Measurements from ENCODE around the gene C15orf62.
A peak's percentile ranks its signal among the peaks of the same experiment; 100 is the strongest.

The C15orf62 gene

GRCh38 chr15:40773902-40774301 lies 4.1 kb downstream of the C15orf62 start:
- H3K4me3 ChIP-seq, result no peak overlapping the region
- no peak overlapping the region for H3K27ac ChIP-seq

DNA sequence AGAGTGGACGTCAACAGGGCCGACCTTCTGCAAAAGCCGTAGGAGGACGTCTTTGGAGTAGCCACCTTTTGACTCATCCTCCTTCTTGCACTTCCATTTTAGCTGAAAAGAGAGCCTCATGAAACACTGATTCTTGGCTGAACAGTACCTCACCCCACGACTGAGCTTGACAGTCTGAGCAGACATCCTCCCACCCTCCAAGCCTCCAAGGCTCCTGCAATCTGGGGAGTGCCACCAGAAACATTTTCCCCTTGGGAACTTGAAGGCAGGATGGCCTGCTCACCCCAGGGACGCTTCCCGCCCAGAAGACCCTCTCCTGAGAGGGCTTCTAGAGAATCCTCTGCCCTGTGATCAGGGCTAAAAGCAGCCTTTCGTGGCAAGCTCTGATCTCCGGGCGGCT lies 5.2 kb downstream of the C15orf62 start:
- Histone ChIP-seq H3K27ac (no peak overlapping the region), H3K4me3 (no peak overlapping the region)

DNA sequence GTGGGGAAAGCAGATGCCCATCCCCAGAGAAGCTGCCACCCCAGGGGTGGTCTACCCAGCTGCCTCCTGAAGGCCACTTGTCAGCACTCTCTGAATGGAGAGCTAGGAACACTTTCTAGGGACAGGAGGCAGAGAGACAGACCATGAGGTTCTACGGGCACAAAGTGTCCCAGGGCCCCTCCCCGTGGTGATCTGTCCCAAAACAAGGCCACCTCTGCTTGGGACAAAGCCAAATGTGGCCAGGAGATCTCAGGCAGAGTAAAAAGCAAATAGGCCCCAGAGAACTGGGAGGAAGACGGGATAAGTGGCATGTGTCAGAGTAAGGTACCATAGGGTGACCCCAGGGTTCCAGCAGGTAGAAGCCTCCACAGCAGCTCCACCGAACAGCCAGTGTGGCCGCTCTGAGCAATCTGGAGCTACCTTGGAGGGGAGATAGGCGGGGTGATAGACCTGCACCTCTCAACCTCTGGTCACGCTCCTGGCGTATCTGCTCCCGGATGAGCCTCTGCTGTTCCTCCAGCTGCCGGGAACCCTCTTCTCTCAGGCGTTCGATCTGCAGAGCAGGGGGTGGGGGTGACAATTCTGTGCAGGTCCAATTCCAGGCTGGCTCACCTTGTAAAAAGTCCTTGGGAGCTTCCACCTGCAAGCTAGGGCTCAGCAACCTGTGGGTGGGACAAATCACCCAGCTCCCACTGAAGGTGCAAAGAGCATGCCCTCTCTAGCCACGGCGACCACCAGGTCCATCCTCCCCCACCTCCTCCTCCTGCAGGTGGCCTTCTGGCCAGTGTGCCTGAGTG lies 6.2 kb downstream of the C15orf62 start:
- peak overlapping the region in 10 of 21 experiments; percentile 8 to 74 (median 60) for H3K27ac ChIP-seq
- no peak overlapping the region for H3K4me3 ChIP-seq

DNA sequence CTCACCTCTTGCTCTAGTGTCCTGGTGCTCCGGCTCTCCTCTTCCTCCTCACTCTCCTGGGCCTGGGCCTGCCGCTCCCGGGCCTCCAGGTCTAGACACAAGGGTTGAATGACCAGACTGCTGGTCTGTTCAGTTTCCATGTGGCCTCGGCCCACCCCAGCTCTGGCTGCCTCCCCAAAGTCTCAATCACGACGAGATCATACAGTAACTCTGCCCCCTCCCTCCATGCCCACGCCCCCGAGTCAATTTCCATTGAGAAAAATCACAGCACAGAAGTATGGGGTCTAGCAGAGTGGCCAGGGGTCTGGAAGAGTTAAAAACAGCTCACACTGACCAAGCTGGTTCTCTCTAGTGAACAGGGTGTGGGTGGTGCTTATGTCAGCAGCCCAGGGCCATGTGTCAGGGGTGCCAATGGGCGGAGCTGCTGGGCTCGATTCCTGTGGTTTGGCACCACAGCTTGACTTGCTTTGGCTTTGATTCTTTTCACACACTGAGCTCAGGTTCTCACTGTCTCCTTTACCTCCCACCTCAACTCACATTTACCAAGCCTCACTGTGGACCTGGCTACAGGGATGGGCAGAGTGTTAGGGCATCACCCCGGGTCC lies 6.9 kb downstream of the C15orf62 start:
- H3K4me3 ChIP-seq, result no peak overlapping the region
- peak overlapping the region in 11 of 21 experiments; percentile 8 to 74 (median 60) for H3K27ac ChIP-seq

DNA sequence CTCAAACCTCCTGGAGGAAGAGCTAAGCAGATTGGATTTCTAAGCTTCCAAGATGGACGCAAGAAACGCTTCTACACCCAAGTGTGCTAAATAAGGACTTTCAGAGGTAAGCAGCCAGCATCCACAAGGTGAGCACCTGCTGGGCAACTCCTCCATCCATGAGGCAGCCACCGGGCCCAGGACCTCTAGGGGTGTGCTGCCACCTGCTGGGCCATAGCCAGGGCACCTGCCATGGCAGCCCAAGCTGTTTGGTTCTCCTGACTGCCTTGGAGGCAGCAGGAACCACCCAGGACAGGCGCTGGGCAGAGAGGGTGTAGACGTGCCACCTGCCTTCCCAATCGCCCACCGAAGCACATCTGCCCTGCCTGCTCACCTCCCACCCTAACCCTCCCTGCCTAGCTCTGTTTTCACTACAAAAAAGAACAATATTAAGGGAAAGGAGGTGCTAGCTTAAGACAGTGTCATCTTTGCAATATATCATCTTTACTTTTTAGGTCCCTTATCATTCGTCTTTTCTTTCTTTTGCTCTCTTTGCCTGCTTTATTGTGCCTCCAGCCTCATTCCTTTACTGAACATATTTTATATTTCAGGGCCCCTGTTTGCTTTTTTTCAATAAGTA lies 12.9 kb downstream of the C15orf62 start:
- Histone ChIP-seq H3K27ac (no peak overlapping the region), H3K4me3 (no peak overlapping the region)

DNA sequence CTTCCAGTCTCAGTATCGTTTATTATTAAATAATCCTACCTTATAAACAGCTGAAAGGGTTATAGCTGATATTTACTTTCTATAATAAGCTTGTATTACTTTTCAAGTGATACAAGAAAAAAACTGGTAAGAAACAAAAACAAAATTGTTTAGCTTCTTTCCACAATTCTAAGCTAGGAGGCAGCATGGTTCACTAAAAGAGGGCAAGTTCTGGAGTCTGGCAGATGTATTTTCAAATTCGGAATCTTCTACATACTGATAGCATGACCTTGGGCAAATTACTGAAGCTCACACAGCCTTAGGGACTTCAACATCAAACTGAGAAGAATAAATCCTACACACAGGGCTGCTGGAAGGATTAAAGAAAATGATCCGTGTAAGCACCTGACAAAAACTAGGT lies 15.4 kb downstream of the C15orf62 start:
- Histone ChIP-seq H3K4me3 (no peak overlapping the region), H3K27ac (peak overlapping the region in 8 of 21 experiments; percentile 4 to 54 (median 23))

DNA sequence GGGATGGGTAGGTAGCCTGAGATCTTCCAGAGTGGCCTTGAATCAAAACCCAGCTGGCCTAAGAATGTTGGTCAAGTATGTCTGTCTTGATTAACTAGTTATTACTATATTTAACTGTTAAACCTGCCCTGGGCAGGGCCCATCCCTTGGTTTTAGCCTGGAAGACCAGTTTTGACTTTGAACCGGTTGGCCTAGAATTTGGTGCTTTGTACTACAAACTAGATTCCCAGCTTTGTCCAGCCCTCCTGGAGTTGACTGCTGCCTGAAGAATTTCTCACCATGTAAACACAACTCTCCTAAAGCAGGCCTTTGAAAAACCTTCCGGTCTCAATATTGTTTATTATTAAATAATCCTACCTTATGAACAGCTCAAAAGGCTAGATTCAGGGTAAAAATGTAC lies 16.0 kb downstream of the C15orf62 start:
- Histone ChIP-seq H3K27ac (peak overlapping the region in 13 of 21 experiments; percentile 4 to 74 (median 28)), H3K4me3 (no peak overlapping the region)

DNA sequence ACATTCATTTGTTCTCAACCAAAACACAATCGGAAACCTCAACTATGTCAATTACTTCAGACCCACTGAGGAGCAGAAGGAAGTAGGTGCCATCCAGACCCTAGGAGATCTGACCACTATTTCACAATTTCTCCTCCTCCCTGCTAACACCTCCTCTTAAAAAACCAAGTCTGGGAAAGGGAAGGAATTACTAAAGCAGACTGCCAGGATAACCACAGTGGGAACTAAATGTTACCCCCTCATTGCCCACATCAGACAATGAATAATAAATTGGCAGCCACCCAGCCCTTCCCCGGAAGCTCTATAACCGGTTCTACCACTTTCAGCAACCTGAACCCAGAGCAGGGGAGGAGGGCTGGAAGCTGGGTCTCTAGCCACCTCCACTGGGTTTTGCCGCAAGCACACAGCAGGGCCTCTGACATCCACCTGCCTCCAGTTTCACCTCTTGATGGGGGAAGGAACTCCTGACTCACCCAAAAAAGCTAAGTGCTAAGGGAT lies 17.6 kb downstream of the C15orf62 start:
- H3K27ac ChIP-seq, result peak overlapping the region in 15 of 21 experiments; percentile 6 to 74 (median 54)
- H3K4me3 ChIP-seq, result no peak overlapping the region

GRCh38 chr15:40787991-40788390 lies 18.2 kb downstream of the C15orf62 start:
- Histone ChIP-seq H3K27ac (peak overlapping the region in 17 of 21 experiments; percentile 6 to 74 (median 48)), H3K4me3 (no peak overlapping the region)

DNA sequence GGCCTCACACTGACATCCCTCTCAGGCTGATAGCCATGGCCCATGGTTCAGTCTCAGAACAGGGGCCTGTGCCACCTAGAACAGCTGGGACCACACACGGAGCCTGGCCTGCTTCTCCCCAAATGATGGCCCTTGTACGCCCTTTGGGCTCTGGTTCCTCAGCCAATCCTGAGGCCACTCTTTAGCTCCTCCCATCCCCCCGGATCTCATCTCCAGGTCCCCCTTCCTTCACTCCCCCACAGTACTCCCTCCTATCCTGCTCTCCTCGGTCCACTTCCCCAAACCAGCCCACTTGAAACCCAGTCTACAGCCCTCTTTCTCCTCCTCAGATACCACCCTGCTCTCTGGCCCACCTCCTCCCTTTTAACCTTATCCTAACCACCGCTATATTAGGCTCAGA lies 19.3 kb downstream of the C15orf62 start:
- no peak overlapping the region for H3K4me3 ChIP-seq
- H3K27ac ChIP-seq, result peak overlapping the region in 6 of 21 experiments; percentile 0 to 58 (median 29)

GRCh38 chr15:40789999-40790398 lies 20.2 kb downstream of the C15orf62 start:
- H3K4me3 ChIP-seq, result no peak overlapping the region
- no peak overlapping the region for H3K27ac ChIP-seq

- H3K4me3 ChIP-seq, result no peak overlapping the region
- no peak overlapping the region for H3K27ac ChIP-seq
Observed at GRCh38 chr15:40790718-40791117, 20.9 kb downstream of the C15orf62 start.

DNA sequence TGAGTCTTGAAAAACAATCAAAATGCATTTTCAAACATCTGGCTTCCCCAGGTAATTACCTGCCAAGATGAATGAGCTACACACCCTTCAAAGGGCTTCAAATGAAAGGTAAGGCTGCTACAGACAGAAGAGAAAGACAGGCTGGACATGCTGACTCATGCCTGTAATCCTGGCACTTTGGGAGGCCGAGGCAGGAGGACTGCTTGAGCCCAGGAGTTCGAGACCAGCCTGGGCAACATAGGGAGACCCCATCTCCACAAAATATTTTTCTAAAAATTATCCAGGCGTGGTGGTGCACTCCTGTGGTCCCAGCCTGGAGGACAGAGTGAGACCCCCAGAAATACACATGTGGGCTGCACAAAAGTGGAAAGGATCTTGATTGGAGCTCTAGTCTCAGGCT lies 22.6 kb downstream of the C15orf62 start:
- H3K4me3 ChIP-seq, result no peak overlapping the region

DNA sequence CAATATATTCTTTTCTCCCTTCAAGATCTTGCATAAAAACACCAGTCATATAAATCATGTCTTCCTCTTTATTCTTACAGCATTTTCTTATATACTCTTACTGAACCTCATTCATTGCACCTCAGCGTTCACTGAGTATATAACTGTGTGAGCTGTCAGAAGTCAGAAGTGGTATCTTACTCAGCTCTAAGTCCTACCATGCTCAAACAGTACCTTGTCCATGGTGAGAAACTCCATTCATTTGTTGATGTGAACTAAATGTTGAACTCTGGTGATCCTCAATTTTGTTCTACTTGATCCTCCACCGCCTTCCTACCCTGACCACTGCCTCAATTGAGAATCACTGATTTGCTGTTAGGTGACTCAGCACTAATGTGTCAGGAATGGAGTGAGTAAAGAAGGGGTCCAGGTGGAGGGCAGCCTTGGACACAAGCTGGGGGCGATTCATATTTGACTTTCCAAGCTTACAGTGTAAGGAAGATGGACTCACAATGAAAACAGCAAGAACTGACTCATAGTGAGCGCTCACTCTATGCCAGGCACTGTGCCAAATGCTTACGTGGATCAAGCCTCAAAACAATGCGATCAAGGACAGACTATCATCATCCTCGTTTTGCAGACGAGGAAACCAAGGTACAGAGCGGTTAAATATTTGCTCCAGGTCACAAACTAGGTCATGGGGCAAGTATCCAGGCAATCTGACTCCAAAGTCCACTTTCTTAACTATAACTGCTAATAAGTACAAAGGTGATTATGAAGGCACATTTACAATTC lies 23.6 kb downstream of the C15orf62 start:
- Histone ChIP-seq H3K4me3 (no peak overlapping the region), H3K27ac (peak overlapping the region in 1 of 21 experiments; percentile 36)

More for the DNA sequence above, 22.6 kb downstream of the C15orf62 start:
- no peak overlapping the region for H3K27ac ChIP-seq

- peak overlapping the region in 5 of 21 experiments; percentile 6 to 25 (median 10) for H3K27ac ChIP-seq
Observed at GRCh38 chr15:40796041-40796440, 26.3 kb downstream of the C15orf62 start.

DNA sequence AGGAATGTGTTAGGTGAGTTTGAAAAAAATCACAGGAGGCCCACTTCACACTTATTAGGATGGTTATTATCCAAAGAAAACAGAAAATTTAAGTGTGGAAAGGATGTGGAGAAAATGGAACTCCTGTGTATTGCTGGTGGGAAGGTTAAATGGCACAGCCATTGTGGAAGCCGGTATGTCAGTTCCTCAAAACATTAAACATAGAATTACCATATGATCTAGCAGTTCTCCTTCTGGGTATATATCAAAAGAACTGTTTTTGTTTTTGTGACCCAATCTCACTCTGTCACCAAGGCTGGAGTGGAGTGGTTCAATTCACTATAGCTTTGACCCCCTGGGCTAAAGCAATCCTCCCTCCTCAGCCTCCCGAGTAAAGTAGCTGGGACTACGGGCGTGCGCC lies 26.7 kb downstream of the C15orf62 start:
- H3K4me3 ChIP-seq, result no peak overlapping the region
- peak overlapping the region in 7 of 21 experiments; percentile 9 to 25 (median 11) for H3K27ac ChIP-seq

More at GRCh38 chr15:40796041-40796440, 26.3 kb downstream of the C15orf62 start:
- H3K4me3 ChIP-seq, result no peak overlapping the region

DNA sequence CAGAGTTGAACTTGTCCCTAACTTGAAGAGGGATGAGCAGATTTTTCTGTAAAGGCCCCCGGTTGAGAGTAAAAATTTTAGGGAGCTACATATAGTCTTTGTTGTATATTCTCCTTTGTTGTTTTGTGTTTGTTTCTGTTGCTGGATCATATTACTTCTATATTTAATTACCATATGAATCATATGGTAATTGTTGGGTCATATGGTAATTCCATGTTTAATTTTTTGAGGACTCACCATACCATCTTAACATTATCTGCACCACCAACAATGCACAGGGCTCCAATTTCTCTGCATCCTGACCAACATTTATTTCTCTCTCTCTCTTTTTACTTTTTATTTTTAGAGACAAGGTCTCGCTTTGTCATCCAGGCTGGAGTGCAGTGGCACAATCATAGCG lies 29.7 kb downstream of the C15orf62 start:
- peak overlapping the region in 1 of 21 experiments; percentile 28 for H3K27ac ChIP-seq
- H3K4me3 ChIP-seq, result no peak overlapping the region

- Histone ChIP-seq H3K27ac (no peak overlapping the region), H3K4me3 (no peak overlapping the region)
Observed at GRCh38 chr15:40803076-40803475, 33.3 kb downstream of the C15orf62 start.

DNA sequence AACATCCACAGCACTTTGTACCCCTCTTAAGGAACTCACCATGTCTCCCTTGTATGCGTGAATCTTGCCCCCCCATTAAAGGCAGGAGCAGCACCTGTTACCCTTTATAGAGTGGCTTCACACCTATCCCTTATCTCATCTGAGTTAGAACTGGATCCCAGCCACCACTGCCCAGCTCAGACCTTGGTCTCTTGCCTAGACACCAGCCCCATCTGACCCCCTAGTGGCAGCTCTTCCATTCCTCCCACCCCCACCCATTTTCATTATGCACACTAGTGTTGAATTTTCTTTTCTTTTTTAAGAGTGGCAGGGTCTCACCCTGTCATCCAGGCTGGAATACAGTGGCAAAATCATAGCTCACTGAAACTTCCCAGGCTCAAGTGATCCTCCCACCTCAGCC lies 33.9 kb downstream of the C15orf62 start:
- H3K4me3 ChIP-seq, result no peak overlapping the region
- H3K27ac ChIP-seq, result no peak overlapping the region

DNA sequence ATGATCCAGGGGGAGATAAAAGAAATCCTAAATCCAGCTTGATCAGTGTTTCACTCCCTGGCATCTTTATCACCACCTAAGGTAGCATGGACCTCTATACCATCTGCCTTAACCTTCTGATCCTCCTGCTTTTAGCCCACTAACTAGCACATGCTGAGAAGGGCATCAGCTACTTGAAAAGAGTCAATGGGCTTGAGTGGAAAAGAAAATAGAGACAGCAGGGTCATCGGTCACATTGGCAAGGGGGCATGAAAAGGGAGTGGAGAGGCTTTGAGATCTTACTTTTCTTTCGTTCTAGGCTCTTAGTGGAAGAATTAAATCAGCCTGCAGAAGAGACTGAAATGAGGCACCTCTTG lies 36.9 kb downstream of the C15orf62 start:
- peak overlapping the region; percentile 74 to 97 (median 91) for H3K4me3 ChIP-seq
- peak overlapping the region; percentile 88 to 99 (median 96) for H3K27ac ChIP-seq
